A549 (cell line): ENCODE measurements around the gene CXCL17. TPM values are rescaled to one million over a fixed set of nuclear protein-coding genes. Genes with fewer than 3 reads are reported as not detected.
"Not testable (repeated sequence)": the region's sequence is repeated elsewhere in the genome, so short reads cannot be mapped to it uniquely, and the experiment has no call there.

Experiments
- ATAC-seq, 2 experiments: fragments of 200-7000 bp in 1 of 2; fragments of >200 bp in 1 of 2; cut with Nextera tagmentation in 1 of 2; cut with Tn5 transposase in 1 of 2; 3 replicates each; pipeline versions ENCODE4 v1.8.0 to v1.9.1; 2018 to 2020; ENCODE audit warnings: mild to moderate bottlenecking in 1 of 2, moderate library complexity in 1 of 2
- CTCF ChIA-PET: fragments of 300-600 bp; sonication (Branson Sonifier 250); formaldehyde crosslinking; extraction: SDS; loops from one replicate; lab custom pipeline; 2021; ENCODE audit warnings: antibody characterized with exemption, inconsistent platforms; lab: Yijun Ruan, JAX
- POLR2A ChIA-PET: fragments of 350-600 bp; formaldehyde crosslinking; extraction: SDS; loops from one replicate; lab custom pipeline; 2021; ENCODE audit warnings: antibody characterized with exemption, inconsistent platforms; lab: Yijun Ruan, JAX
- DNase-seq, 2 experiments: peaks; one replicate each; pipeline versions ENCODE4 v3.0.0 to v3.0.0-alpha.2; 2011 to 2016; ENCODE audit warnings: low read depth in 1 of 2, low spot score in 1 of 2
- FAIRE-seq: peaks from 2 replicates; lab custom pipeline; 2011; peaks lifted over from hg19 to GRCh38; lab: Jason Lieb, UNC
- H3K27ac ChIP-seq, 2 experiments: fragments of >200 bp; sonication (Bioruptor Twin); formaldehyde crosslinking; 3 replicates each; pipeline ENCODE4 v1.5.1; 2016 to 2017
- H3K4me1 ChIP-seq: fragments of >200 bp; sonication (Bioruptor Twin); formaldehyde crosslinking; 3 replicates; pipeline ENCODE4 v1.6.1; 2016
- H3K4me2 ChIP-seq: fragments of >200 bp; sonication (Bioruptor Twin); formaldehyde crosslinking; 3 replicates; pipeline ENCODE4 v1.6.1; 2016
- H3K4me3 ChIP-seq: fragments of >200 bp; sonication (Bioruptor Twin); formaldehyde crosslinking; 3 replicates; pipeline ENCODE4 v1.5.1; 2016
- H3K9me3 ChIP-seq: fragments of >200 bp; sonication (Bioruptor Twin); formaldehyde crosslinking; 3 replicates; pipeline ENCODE4 v1.6.1; 2016
- CBX8 ChIP-seq: fragments of 200-600 bp; sonication (generic); IDR thresholded peaks from 2 replicates; pipeline ENCODE4 v1.6.1; 2016
- CTCF ChIP-seq: fragments of >200 bp; sonication (Bioruptor Twin); formaldehyde crosslinking; IDR thresholded peaks from 3 replicates; pipeline ENCODE4 v1.5.1; 2016
- E2F6 ChIP-seq: IDR thresholded peaks from 2 replicates; pipeline ENCODE4 v1.6.1; 2012; ENCODE audit warnings: low read depth, borderline replicate concordance
- EHF ChIP-seq: fragments of 250-450 bp; sonication (Bioruptor Pico); IDR thresholded peaks from 2 replicates; pipeline ENCODE4 v1.5.0; 2020; ENCODE audit warnings: mild to moderate bottlenecking
- EP300 ChIP-seq, 2 experiments: fragments of >200 bp; sonication (Bioruptor Twin); formaldehyde crosslinking; IDR thresholded peaks; 2 replicates in 1 of 2; 3 replicates in 1 of 2; pipeline ENCODE4 v1.6.1; 2016 to 2017
- ESRRA ChIP-seq: fragments of 150-350 bp; IDR thresholded peaks from 2 replicates; pipeline ENCODE4 v1.6.1; 2014; ENCODE audit warnings: mild to moderate bottlenecking, low read length, borderline replicate concordance
- HMGXB4 ChIP-seq: fragments of 250-450 bp; sonication (Bioruptor Pico); IDR thresholded peaks from 2 replicates; pipeline ENCODE4 v1.5.0; 2021; ENCODE audit warnings: mild to moderate bottlenecking, moderate library complexity, borderline replicate concordance
- HOXA7 ChIP-seq: fragments of 250-450 bp; sonication (Bioruptor Pico); IDR thresholded peaks from 2 replicates; pipeline ENCODE4 v1.5.0; 2020; ENCODE audit warnings: mild to moderate bottlenecking, moderate library complexity
- JUNB ChIP-seq: fragments of >200 bp; sonication (Bioruptor Twin); formaldehyde crosslinking; IDR thresholded peaks from 2 replicates; pipeline ENCODE4 v1.6.1; 2016
- KDM5A ChIP-seq: fragments of 200-600 bp; sonication (generic); IDR thresholded peaks from 2 replicates; pipeline ENCODE4 v1.6.1; 2016; ENCODE audit warnings: antibody characterized with exemption, mild to moderate bottlenecking
- NFE2L2 ChIP-seq: fragments of 150-350 bp; conservative IDR thresholded peaks from 2 replicates; pipeline ENCODE4 v1.6.1; 2014; ENCODE audit warnings: low read length
- POLR2A ChIP-seq: IDR thresholded peaks from 2 replicates; pipeline ENCODE4 v1.6.1; 2012; ENCODE audit warnings: mild to moderate bottlenecking, low read length
- RARB ChIP-seq: fragments of 250-450 bp; sonication (Bioruptor Pico); IDR thresholded peaks from 2 replicates; pipeline ENCODE4 v1.8.0; 2021; ENCODE audit warnings: mild to moderate bottlenecking, moderate library complexity
- SMC3 ChIP-seq: fragments of >200 bp; sonication (Bioruptor Twin); formaldehyde crosslinking; IDR thresholded peaks from 3 replicates; pipeline ENCODE4 v1.6.1; 2018; ENCODE audit warnings: inconsistent platforms
- USF2 ChIP-seq: fragments of 450-650 bp; IDR thresholded peaks from 2 replicates; pipeline ENCODE4 v1.6.1; 2014; ENCODE audit warnings: antibody characterized with exemption
- ZFP36 ChIP-seq: fragments of 450-650 bp; IDR thresholded peaks from 2 replicates; pipeline ENCODE4 v1.6.1; 2014; ENCODE audit warnings: borderline replicate concordance; ENCODE audit not compliant: partially characterized antibody
- ZNF302 ChIP-seq: fragments of 250-450 bp; sonication (Bioruptor Pico); IDR thresholded peaks from 2 replicates; pipeline ENCODE4 v1.9.0; 2021; ENCODE audit warnings: inconsistent platforms, mild to moderate bottlenecking, moderate library complexity
- WGBS: methylation state at CpG from one replicate; pipeline ENCODE4 v1.1.6; 2017; ENCODE audit errors: missing lambda C conversion rate; 5-methylcytosine and 5-hydroxymethylcytosine counted together
- polyA plus RNA-seq, 4 experiments: library from polyadenylated mRNA; depleted of rRNA in 3 of 4; stranded (reverse); fragments of >200 nt; fragmentation: RNase III in 1 of 4; extraction: RNeasy Plus Mini Kit Qiagen cat#74134 plus additional on column Dnase treatment in 1 of 4; gene quantifications; 2 replicates in 3 of 4; 3 replicates in 1 of 4; pipeline ENCODE4 v1.2.3, GENCODE V29; 2011 to 2017

The CXCL17 gene
- polyA plus RNA-seq, 2 of the 4 experiments (the other 2 are of a cell fraction) = 0.14 TPM; not detected in 1

- Histone ChIP-seq H3K27ac (no peak overlapping the region), H3K4me1 (peaks cover 12% of the 10 kb centered on the region; the same call in 2 of the 3 replicates), H3K4me3 (no peak overlapping the region), H3K9me3 (no peaks in the 10 kb centered on the region), H3K4me2 (no peak overlapping the region)
- ATAC-seq = no peak
- FAIRE-seq = peak; percentile 89
- no peak for DNase-seq
- POLR2A ChIA-PET = no interaction called here
- 79% methylated on average over 3 of the region's 3 CpGs for WGBS
- CTCF ChIA-PET = interaction anchor here (1.0 to 2.0 kb wide), 7 partner anchors 12 to 110 kb away, joined by 3 to 11 read pairs (median 3); no protein-coding TSS in a partner anchor
- TF ChIP-seq EP300 (IDR thresholded peaks at IDR 0.05) (no peak), JUNB (no peak), HMGXB4 (no peak), NFE2L2 (no peak), ZFP36 (no peak), ZNF302 (CRISPR knock-in tag) (no peak), USF2 (no peak), RARB (CRISPR knock-in tag) (no peak), POLR2A (no peak), ESRRA (no peak), HOXA7 (CRISPR knock-in tag) (no peak), KDM5A (no peak), SMC3 (no peak), E2F6 (no peak), CTCF (no peak), EHF (CRISPR knock-in tag) (no peak), CBX8 (no peak)
Measured at GRCh38 chr19:42487032-42487797, 44.5 kb upstream of the CXCL17 start.

GRCh38 chr19:42485036-42485435 lies 42.3 kb upstream of the CXCL17 start:
- H3K4me3 ChIP-seq, H3K4me2 ChIP-seq, DNase-seq, ATAC-seq, H3K27ac ChIP-seq, H3K9me3 ChIP-seq, POLR2A ChIA-PET: not testable (repeated sequence)
- WGBS = 79% methylated on average over 4 of the region's 4 CpGs
- peak; percentile 100 for FAIRE-seq
- H3K4me1 ChIP-seq = peaks cover 28% of the 10 kb centered on the region
- CTCF ChIA-PET = interaction anchor here (0.8 to 2.7 kb wide), 6 partner anchors 9 to 45 kb away, joined by 3 to 23 read pairs (median 5); no protein-coding TSS in a partner anchor
